WTC11 (cell line): ENCODE data around the gene DUSP9. TPM values are rescaled to one million over a fixed set of nuclear protein-coding genes. Genes with fewer than 3 reads are reported as not detected.
A peak's percentile ranks its signal among the peaks of the same experiment; 100 is the strongest.

Experiments used
- ATAC-seq: fragments of 200-7000 bp; cut with Tn5 transposase; 2 replicates; pipeline ENCODE4 v1.10.0; 2021; ENCODE audit warnings: mild to moderate bottlenecking, moderate library complexity
- CTCF ChIA-PET: fragments of 300-600 bp; sonication (Branson Sonifier 250); formaldehyde crosslinking; loops from one replicate; lab custom pipeline; 2021; ENCODE audit warnings: antibody characterized with exemption; lab: Charles Lee
- POLR2A ChIA-PET: fragments of 350-600 bp; sonication (Branson Sonifier 250); formaldehyde crosslinking; loops from one replicate; lab custom pipeline; 2021; ENCODE audit warnings: antibody characterized with exemption; lab: Charles Lee
- DNase-seq: peaks from one replicate; pipeline ENCODE4 v3.0.0; 2021; ENCODE audit warnings: low spot score
- H3K27ac Mint-ChIP-seq: 2 replicates; pipeline ENCODE4 v1.8.0; 2021; ENCODE audit warnings: mixed read lengths
- H3K27me3 Mint-ChIP-seq: 2 replicates; pipeline ENCODE4 v1.8.0; 2021; ENCODE audit warnings: low read depth, mild to moderate bottlenecking, moderate library complexity, mixed read lengths
- H3K36me3 Mint-ChIP-seq: 2 replicates; pipeline ENCODE4 v1.8.0; 2021; ENCODE audit warnings: mixed read lengths
- H3K4me1 Mint-ChIP-seq: 2 replicates; pipeline ENCODE4 v1.8.0; 2022; ENCODE audit warnings: mixed read lengths
- H3K4me3 Mint-ChIP-seq: 2 replicates; pipeline ENCODE4 v1.8.0; 2021; ENCODE audit warnings: mild to moderate bottlenecking, moderate library complexity, mixed read lengths
- H3K9me3 Mint-ChIP-seq: 2 replicates; pipeline ENCODE4 v1.8.0; 2021; ENCODE audit warnings: mixed read lengths
- AR ChIP-seq: fragments of 250-450 bp; sonication (Bioruptor Pico); IDR thresholded peaks from 2 replicates; pipeline ENCODE4 v1.9.0; 2021; ENCODE audit warnings: mild to moderate bottlenecking
- ATF2 ChIP-seq: sonication (generic); formaldehyde crosslinking; IDR thresholded peaks from 2 replicates; pipeline ENCODE4 v1.8.1; 2022; ENCODE audit warnings: low read depth, missing genetic modification reagents, borderline replicate concordance
- CREB1 ChIP-seq: sonication (generic); formaldehyde crosslinking; IDR thresholded peaks from 2 replicates; pipeline ENCODE4 v1.8.0; 2023; ENCODE audit warnings: mild to moderate bottlenecking, missing genetic modification reagents
- FOXK1 ChIP-seq: sonication (generic); formaldehyde crosslinking; IDR thresholded peaks from 2 replicates; pipeline ENCODE4 v1.8.0; 2022; ENCODE audit warnings: mild to moderate bottlenecking, moderate library complexity, missing genetic modification reagents
- FOXP1 ChIP-seq: sonication (generic); formaldehyde crosslinking; IDR thresholded peaks from 2 replicates; pipeline ENCODE4 v1.8.0; 2022; ENCODE audit warnings: missing genetic modification reagents, mild to moderate bottlenecking, moderate library complexity, borderline replicate concordance
- FOXP4 ChIP-seq: sonication (generic); formaldehyde crosslinking; IDR thresholded peaks from 2 replicates; pipeline ENCODE4 v1.8.0; 2022; ENCODE audit warnings: mild to moderate bottlenecking, missing genetic modification reagents
- GRHL2 ChIP-seq: fragments of 250-450 bp; sonication (Bioruptor Pico); IDR thresholded peaks from 2 replicates; pipeline ENCODE4 v1.8.0; 2022; ENCODE audit warnings: mild to moderate bottlenecking, moderate library complexity; ENCODE audit not compliant: insufficient replicate concordance, severe bottlenecking
- IRF2 ChIP-seq: sonication (generic); formaldehyde crosslinking; IDR thresholded peaks from 2 replicates; pipeline ENCODE4 v1.8.0; 2022; ENCODE audit warnings: low read depth, missing genetic modification reagents, borderline replicate concordance
- MYBL2 ChIP-seq: sonication (generic); formaldehyde crosslinking; IDR thresholded peaks from 2 replicates; pipeline ENCODE4 v1.8.1; 2023; ENCODE audit warnings: mild to moderate bottlenecking, moderate library complexity, missing genetic modification reagents
- OVOL2 ChIP-seq: fragments of 250-450 bp; sonication (Bioruptor Pico); IDR thresholded peaks from 2 replicates; pipeline ENCODE4 v1.9.0; 2021; ENCODE audit warnings: mild to moderate bottlenecking, borderline replicate concordance
- PRRX2 ChIP-seq: fragments of 250-450 bp; sonication (Bioruptor Pico); IDR thresholded peaks from 2 replicates; pipeline ENCODE4 v1.8.0; 2021; ENCODE audit warnings: mild to moderate bottlenecking
- SMAD3 ChIP-seq: sonication (generic); formaldehyde crosslinking; IDR thresholded peaks from 2 replicates; pipeline ENCODE4 v1.8.0; 2022; ENCODE audit warnings: missing genetic modification reagents, mild to moderate bottlenecking, borderline replicate concordance
- SOX15 ChIP-seq: fragments of 250-450 bp; sonication (Bioruptor Pico); IDR thresholded peaks from 2 replicates; pipeline ENCODE4 v1.9.0; 2021; ENCODE audit warnings: mild to moderate bottlenecking
- TEAD1 ChIP-seq: sonication (generic); formaldehyde crosslinking; IDR thresholded peaks from 2 replicates; pipeline ENCODE4 v1.8.0; 2022; ENCODE audit warnings: mild to moderate bottlenecking, missing genetic modification reagents
- ZNF121 ChIP-seq: sonication (generic); formaldehyde crosslinking; IDR thresholded peaks from 2 replicates; pipeline ENCODE4 v1.8.0; 2023; ENCODE audit warnings: missing genetic modification reagents
- ZNF138 ChIP-seq: sonication (generic); formaldehyde crosslinking; conservative IDR thresholded peaks from 2 replicates; pipeline ENCODE4 v1.8.1; 2022; ENCODE audit warnings: mild to moderate bottlenecking, moderate library complexity, missing genetic modification reagents
- ZNF512 ChIP-seq: sonication (generic); formaldehyde crosslinking; IDR thresholded peaks from 2 replicates; pipeline ENCODE4 v1.8.1; 2022; ENCODE audit warnings: missing genetic modification reagents, borderline replicate concordance
- ZNF671 ChIP-seq: fragments of 250-450 bp; sonication (Bioruptor Pico); IDR thresholded peaks from 2 replicates; pipeline ENCODE4 v1.8.0; 2021; ENCODE audit warnings: mild to moderate bottlenecking
- ZSCAN18 ChIP-seq: fragments of 250-450 bp; sonication (Bioruptor Pico); IDR thresholded peaks from 2 replicates; pipeline ENCODE4 v2.1.2; 2022; ENCODE audit warnings: mild to moderate bottlenecking, moderate library complexity
- total RNA-seq: library from RNA; stranded (reverse); gene quantifications from 3 replicates; pipeline ENCODE4 v1.2.3, GENCODE V29; 2021

Gene DUSP9
- total RNA-seq, 1 experiment from 2014 or later = 2.5 TPM

GRCh38 chrX:153671589-153672530 is 24.9 kb downstream of the DUSP9 start (continued):
- TF ChIP-seq FOXP4 (CRISPR knock-in tag) (no peak), SOX15 (CRISPR knock-in tag) (no peak)

- no peak for DNase-seq
- TF ChIP-seq ZNF671 (CRISPR knock-in tag) (no peak), ZSCAN18 (CRISPR knock-in tag) (no peak), ZNF138 (CRISPR knock-in tag) (no peak), ATF2 (CRISPR knock-in tag) (no peak), SOX15 (CRISPR knock-in tag) (no peak), FOXP1 (CRISPR knock-in tag) (no peak), TEAD1 (CRISPR knock-in tag) (no peak), ZNF512 (CRISPR knock-in tag) (no peak), GRHL2 (CRISPR knock-in tag) (no peak), AR (CRISPR knock-in tag) (no peak), SMAD3 (CRISPR knock-in tag) (no peak), FOXK1 (CRISPR knock-in tag) (no peak), ZNF121 (no peak), MYBL2 (CRISPR knock-in tag) (no peak), CREB1 (no peak), IRF2 (no peak), PRRX2 (CRISPR knock-in tag) (no peak), OVOL2 (CRISPR knock-in tag) (no peak)
- Mint-ChIP-seq H3K4me3 (peak overlapping the region; percentile 45), H3K27me3 (peaks cover 9% of the 10 kb centered on the region), H3K27ac (no peak overlapping the region), H3K9me3 (no peaks in the 10 kb centered on the region), H3K36me3 (no peaks in the 10 kb centered on the region), H3K4me1 (peaks cover 9% of the 10 kb centered on the region)
- POLR2A ChIA-PET = interaction anchor here (1.7 kb wide), 1 partner anchor 14 kb away, joined by 4 read pairs; the partner anchor contains the start of gene SLC6A8
- CTCF ChIA-PET = interaction anchor here (1.4 to 7.7 kb wide), 3 partner anchors 13 to 37 kb away, joined by 3 to 143 read pairs (median 8); partner anchors contain the start of gene SLC6A8
- ATAC-seq = peak; percentile 8; the same call in 1 of the 2 replicates
Observed at GRCh38 chrX:153672531-153673427, 25.8 kb downstream of the DUSP9 start.
